Naive thymus-derived CD8-positive, alpha-beta T cell (primary cell): ENCODE measurements around the gene COL6A3. TPM values are rescaled to one million over a fixed set of nuclear protein-coding genes. Genes with fewer than 3 reads are reported as not detected.

ENCODE experiments used
- ATAC-seq, 2 donors: fragments of 150-1000 bp; cut with Tn5 transposase in 1 of 2; sonication (Bioruptor Pico), chemical (Tn5 transposase) in 1 of 2; 1 replicate in 1 of 2; 2 replicates in 1 of 2; pipeline ENCODE4 v1.10.0; 2021; ENCODE audit warnings: mild to moderate bottlenecking in 2 of 2, moderate library complexity in 2 of 2
- POLR2A ChIA-PET: fragments of 350-600 bp; sonication (Branson Sonifier 250); formaldehyde crosslinking; loops from one replicate; lab custom pipeline; 2021; ENCODE audit warnings: antibody characterized with exemption; lab: Charles Lee
- DNase-seq, 10 donors: peaks; one replicate each; pipeline versions ENCODE4 v3.0.0 to v3.0.0-alpha.2; 2020 to 2022
- H3K27ac Mint-ChIP-seq, 10 donors: one replicate each; pipeline ENCODE4 v1.8.0; 2020 to 2022; ENCODE audit warnings: mild to moderate bottlenecking in 10 of 10, mixed read lengths in 10 of 10, moderate library complexity in 4 of 10, inconsistent platforms in 1 of 10
- H3K27me3 Mint-ChIP-seq, 5 donors: one replicate each; pipeline ENCODE4 v1.8.0; 2021 to 2022; ENCODE audit warnings: mixed read lengths in 5 of 5
- H3K36me3 Mint-ChIP-seq, 3 donors: one replicate each; pipeline ENCODE4 v1.8.0; 2020 to 2022; ENCODE audit warnings: mixed read lengths in 3 of 3, mild to moderate bottlenecking in 2 of 3, inconsistent platforms in 1 of 3
- H3K4me1 Mint-ChIP-seq, 4 donors: one replicate each; pipeline ENCODE4 v1.8.0; 2021 to 2022; ENCODE audit warnings: mixed read lengths in 4 of 4
- H3K4me3 Mint-ChIP-seq, 10 donors: one replicate each; pipeline ENCODE4 v1.8.0; 2020 to 2022; ENCODE audit warnings: mild to moderate bottlenecking in 10 of 10, mixed read lengths in 10 of 10, moderate library complexity in 6 of 10, inconsistent platforms in 1 of 10
- H3K9me3 Mint-ChIP-seq, 9 donors: one replicate each; pipeline ENCODE4 v1.8.0; 2020 to 2022; ENCODE audit warnings: mixed read lengths in 9 of 9, mild to moderate bottlenecking in 3 of 9, inconsistent platforms in 1 of 9, moderate library complexity in 1 of 9
- polyA plus RNA-seq, 3 donors: library from polyadenylated mRNA; unstranded; fragments of 300-500 nt; fragmentation: Illumina TruSeq; gene quantifications; one replicate each; pipeline ENCODE4 v1.2.3, GENCODE V29; 2021
- total RNA-seq, 8 experiments: library from RNA in 2 of 8; stranded (reverse) in 2 of 8; gene quantifications; one replicate each; pipeline ENCODE4 v1.2.3 and lab custom pipeline; 2021 to 2026

The COL6A3 gene
- total and polyA plus RNA-seq, 5 experiments from 2014 or later = 0.95 to 4.1 (median 2.0) TPM

DNA sequence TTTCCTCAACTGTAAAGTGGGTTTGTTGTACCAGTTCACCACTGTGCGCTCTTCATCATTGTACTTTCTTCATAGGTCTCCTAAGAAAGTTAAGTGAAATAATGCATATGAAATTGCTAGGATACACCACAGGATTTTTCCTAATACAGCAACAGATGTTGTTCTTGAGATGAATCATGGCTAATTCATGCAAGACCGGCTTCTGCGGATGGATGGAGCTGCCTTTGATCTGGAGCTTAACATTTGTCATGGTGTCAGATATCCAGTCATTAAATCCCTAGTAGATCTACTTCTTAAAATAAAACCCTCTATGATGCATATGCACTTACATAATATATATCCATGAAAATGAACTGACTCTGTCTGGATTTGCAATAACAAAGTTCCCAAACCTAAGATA, 114.1 kb downstream of the COL6A3 start:
- DNase-seq = no peak
- Mint-ChIP-seq H3K27me3 (peaks cover 7 to 36% (median 26%) of the 10 kb centered on the region in 5 donors), H3K36me3 (peaks cover 0 to 16% (median 0%) of the 10 kb centered on the region in 3 donors), H3K4me3 (no peak overlapping the region), H3K27ac (no peak overlapping the region), H3K9me3 (peaks cover 0 to 26% (median 9%) of the 10 kb centered on the region in 9 donors), H3K4me1 (no peaks in the 10 kb centered on the region)
- POLR2A ChIA-PET = no interaction called here
- no peak for ATAC-seq

DNA sequence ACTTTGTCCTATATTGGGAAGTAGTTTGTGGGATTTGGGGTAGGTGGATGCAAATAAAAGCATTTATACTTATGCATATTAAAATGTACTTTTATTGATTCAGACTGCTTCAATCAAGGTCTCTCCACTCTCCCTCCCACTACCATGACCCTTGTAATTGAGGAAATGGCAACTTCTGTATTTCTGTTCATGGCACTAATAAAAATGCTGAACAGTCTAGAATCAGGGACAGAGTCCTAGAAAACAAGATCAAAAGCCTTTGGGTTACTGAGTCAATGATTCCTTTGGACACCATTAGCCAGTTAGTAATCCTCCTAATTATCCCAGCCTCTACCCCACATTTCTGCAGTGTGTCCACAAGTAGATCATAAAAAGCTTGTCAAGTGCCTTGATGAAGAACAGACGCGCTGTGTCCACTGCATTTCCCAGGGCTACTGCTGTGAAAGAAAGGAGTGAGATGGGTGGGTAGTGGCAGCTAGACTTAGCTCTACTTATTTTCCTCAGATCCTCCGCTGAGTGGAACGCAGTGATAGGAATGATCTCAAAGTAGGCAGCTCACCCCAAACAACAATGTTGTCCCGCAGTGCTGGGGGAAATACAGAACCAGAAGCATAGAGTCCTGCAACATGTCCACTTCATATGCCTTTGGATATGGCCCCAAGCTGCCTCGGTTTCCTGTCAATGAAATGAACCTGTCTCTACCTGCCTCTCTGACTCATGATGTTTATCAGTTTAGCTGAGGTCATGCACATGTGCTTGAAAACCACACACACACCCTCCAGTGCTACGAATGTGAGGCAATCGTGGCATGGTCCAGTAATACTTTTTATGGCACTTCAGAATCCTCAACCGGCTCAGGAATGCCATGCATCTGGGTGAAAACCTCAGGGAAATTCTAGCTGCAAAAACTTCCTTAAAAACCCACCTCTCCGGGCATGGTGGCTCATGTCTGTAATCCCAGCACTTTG, 115.5 kb downstream of the COL6A3 start:
- Mint-ChIP-seq H3K27me3 (peaks cover 7 to 45% (median 26%) of the 10 kb centered on the region in 5 donors), H3K4me3 (peak overlapping the region in 1 of 10 donors; percentile 23), H3K9me3 (peaks cover 0 to 11% (median 7%) of the 10 kb centered on the region in 9 donors), H3K4me1 (no peaks in the 10 kb centered on the region), H3K27ac (no peak overlapping the region), H3K36me3 (peaks cover 0 to 13% (median 0%) of the 10 kb centered on the region in 3 donors)
- POLR2A ChIA-PET = no interaction called here
- ATAC-seq (no peak), DNase-seq (no peak)

DNA sequence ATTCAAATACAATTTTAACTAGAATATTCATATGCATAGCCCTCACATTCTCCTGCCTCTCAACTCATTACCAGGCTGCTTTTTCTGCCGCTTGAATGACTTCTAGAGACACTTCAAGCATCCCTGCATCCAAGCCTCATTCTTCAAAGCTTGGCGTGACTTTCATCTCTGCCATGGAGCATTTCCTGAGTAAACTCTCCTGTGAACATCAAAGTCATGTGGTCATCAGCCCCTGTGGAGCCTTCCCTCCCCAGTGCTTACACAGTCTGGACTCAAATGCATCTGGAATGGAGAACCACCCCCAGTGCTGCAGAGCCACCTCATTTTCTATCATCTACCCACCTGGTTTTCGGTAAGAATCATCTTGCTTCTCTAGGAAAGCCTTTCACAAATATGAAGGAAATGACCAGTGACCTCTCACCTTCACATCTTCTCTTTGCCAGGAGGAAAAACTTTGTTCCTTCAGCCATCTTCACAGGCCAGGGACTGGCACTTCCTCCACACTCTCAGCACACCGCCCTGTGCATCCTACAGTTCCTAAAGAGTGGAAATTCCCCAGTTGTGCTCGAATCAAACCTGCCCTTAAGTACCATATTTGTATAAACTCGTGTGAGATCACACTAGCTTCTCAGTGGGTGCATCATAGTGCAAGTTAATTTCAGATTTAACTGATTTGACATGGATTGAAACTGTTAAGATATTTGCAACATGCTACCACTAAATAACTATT, 116.4 kb downstream of the COL6A3 start:
- Mint-ChIP-seq H3K4me3 (no peak overlapping the region), H3K9me3 (peaks cover 0 to 10% (median 5%) of the 10 kb centered on the region in 9 donors), H3K4me1 (no peaks in the 10 kb centered on the region), H3K27me3 (peaks cover 7 to 48% (median 26%) of the 10 kb centered on the region in 5 donors), H3K36me3 (peaks cover 0 to 8% (median 5%) of the 10 kb centered on the region in 3 donors), H3K27ac (no peak overlapping the region)
- DNase-seq = no peak
- POLR2A ChIA-PET = no interaction called here
- no peak for ATAC-seq

DNA sequence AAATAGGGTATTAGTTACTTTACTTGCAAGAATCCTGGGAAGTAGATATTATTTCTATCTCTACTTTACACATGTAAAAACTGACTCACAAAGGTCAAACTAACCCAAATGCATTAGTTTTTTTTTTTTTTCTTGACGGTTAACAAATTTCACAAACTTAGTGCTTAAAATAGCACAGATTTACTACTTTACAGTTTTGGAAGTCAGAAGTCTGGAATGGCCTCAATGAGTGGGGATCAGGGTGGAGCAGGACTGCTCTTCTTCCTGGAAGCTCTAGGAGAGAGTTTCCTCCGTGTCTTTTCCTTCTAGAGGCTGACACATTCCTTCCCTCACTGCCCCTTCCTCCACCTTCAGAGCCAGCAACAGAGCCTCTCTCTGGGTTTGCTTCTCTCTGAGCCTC, 117.2 kb downstream of the COL6A3 start:
- DNase-seq = no peak
- Mint-ChIP-seq H3K27ac (no peak overlapping the region), H3K4me1 (no peaks in the 10 kb centered on the region), H3K36me3 (peaks cover 0 to 5% (median 1%) of the 10 kb centered on the region in 3 donors), H3K27me3 (peaks cover 7 to 50% (median 26%) of the 10 kb centered on the region in 5 donors), H3K4me3 (no peak overlapping the region), H3K9me3 (peaks cover 0 to 10% (median 0%) of the 10 kb centered on the region in 9 donors)
- POLR2A ChIA-PET = no interaction called here
- ATAC-seq = no peak

DNA sequence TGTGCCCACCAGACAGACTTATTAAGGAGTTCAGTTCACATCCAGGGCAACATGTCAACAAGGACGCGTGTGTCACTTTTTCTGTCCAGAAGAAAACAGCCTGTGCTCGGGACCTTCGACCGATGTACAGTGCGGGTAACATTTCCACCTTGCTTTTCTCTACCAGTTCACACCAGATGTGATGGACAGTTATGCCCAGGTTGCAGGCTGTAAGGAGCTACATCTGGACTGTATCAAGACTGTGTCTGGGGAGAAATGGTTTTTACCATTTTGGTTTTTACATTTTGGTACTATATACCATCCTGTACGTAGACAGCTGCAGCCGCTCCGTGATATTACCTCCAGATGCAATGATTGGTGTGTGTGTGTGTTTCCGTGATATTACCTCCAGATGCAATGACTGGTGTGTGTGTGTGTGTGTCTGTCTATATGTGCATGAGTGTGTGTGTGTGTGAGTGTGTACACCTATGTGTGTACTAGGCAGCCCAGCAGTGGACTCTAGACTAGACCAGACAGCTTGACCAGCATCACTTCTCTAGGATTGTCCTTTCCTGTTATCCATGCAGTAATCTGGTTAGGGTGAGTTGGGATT, 118.0 kb downstream of the COL6A3 start:
- Mint-ChIP-seq H3K27ac (no peak overlapping the region), H3K4me1 (peaks cover 5 to 8% (median 7%) of the 10 kb centered on the region in 4 donors), H3K36me3 (peaks cover 0 to 5% (median 0%) of the 10 kb centered on the region in 3 donors), H3K4me3 (no peak overlapping the region), H3K27me3 (peaks cover 11 to 58% (median 31%) of the 10 kb centered on the region in 5 donors), H3K9me3 (peaks cover 0 to 10% (median 0%) of the 10 kb centered on the region in 9 donors)
- no peak for ATAC-seq
- POLR2A ChIA-PET = no interaction called here
- DNase-seq = no peak

DNA sequence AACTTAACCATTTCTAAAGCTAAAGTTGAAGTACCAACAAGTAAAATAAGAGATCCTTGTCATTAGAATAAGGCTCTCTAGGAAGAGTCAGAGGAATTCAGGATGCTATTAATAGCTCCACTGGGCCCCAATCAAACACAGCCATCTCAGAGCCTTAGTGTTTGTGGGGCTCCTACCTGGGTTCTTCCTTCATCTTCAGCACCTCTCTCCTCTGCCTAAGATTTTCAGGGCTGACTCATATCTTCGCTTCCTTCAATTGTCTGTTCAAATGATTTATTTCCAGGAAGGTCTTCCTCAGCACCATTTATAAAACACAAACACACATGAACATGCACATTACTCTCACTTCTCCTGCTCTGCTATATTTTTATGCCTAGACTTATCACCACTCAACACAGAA, 119.5 kb downstream of the COL6A3 start:
- peaks cover 8 to 12% (median 9%) of the 10 kb centered on the region in 4 donors for H3K4me1 Mint-ChIP-seq
- H3K4me3 Mint-ChIP-seq = no peak overlapping the region
- no peak for DNase-seq
- peaks cover 11 to 69% (median 30%) of the 10 kb centered on the region in 5 donors for H3K27me3 Mint-ChIP-seq
- peaks cover 0 to 10% (median 0%) of the 10 kb centered on the region in 9 donors for H3K9me3 Mint-ChIP-seq
- POLR2A ChIA-PET = no interaction called here
- peak overlapping the region in 1 of 10 donors; percentile 10 for H3K27ac Mint-ChIP-seq
- H3K36me3 Mint-ChIP-seq = peaks cover 0 to 5% (median 0%) of the 10 kb centered on the region in 3 donors
- no peak for ATAC-seq

DNA sequence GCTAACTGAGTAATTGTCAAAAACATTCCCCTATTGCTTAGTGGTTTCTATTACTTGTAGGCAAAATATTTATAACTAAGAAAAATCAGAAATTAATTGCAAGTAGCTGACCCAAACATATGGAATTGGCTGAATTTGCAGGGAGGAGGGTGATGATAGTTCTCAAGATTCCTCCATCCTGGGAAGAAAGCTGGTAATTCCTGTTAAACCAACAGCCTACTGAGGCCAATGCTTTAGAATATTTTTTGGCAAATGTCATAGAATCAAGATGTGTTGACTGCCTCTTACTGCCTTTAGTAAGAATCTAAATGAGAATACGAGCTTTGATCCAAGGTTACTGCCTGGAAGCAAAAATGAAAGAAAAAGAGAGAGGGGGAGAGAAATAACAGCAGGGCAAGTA, 120.0 kb downstream of the COL6A3 start:
- no peak for ATAC-seq
- POLR2A ChIA-PET = no interaction called here
- Mint-ChIP-seq H3K4me3 (no peak overlapping the region), H3K36me3 (peaks cover 0 to 5% (median 0%) of the 10 kb centered on the region in 3 donors), H3K27me3 (peaks cover 16 to 69% (median 33%) of the 10 kb centered on the region in 5 donors), H3K9me3 (peaks cover 0 to 10% (median 0%) of the 10 kb centered on the region in 9 donors), H3K27ac (no peak overlapping the region), H3K4me1 (peaks cover 8 to 12% (median 9%) of the 10 kb centered on the region in 4 donors)
- no peak for DNase-seq

DNA sequence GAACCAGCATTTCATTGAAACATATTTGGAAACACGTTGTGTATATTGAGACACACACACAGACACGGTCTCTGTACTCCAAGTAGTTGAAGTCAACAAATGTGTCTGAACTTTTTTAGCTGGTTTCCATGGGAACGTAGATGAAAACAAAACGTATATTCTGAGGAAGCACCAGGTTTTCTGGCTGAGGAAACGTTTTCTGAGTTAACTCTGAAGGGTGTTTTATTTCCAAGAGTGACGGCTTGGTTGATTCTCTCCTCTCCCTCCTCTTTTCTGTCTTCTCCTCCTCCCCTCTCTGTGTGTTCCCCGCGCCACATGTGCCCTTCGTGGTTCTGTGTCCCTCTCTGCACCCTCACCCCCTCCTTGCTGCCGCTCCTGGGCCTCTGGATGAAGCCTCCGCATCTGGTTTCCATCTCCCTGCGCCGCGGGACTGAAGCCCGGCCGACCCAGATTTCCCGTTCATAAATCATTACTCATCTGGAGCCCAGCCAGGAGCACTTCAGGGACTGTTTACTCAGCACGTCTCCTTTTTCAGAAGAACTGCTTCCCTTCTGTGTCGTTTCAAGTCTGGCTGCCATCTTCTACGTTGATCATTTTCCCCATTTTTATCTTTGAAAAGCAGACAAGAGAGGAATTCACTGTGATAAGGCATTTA, 122.7 kb downstream of the COL6A3 start:
- Mint-ChIP-seq H3K4me1 (peaks cover 8 to 12% (median 9%) of the 10 kb centered on the region in 4 donors), H3K4me3 (peak overlapping the region; percentile 49 to 80 (median 68)), H3K9me3 (peaks cover 0 to 13% (median 8%) of the 10 kb centered on the region in 9 donors), H3K36me3 (peaks cover 0 to 10% (median 5%) of the 10 kb centered on the region in 3 donors), H3K27me3 (peaks cover 27 to 50% (median 33%) of the 10 kb centered on the region in 5 donors), H3K27ac (peak overlapping the region in 6 of 10 donors; percentile 2 to 88 (median 53))
- DNase-seq = peak in 6 of 10 donors; percentile 0 to 43 (median 6)
- POLR2A ChIA-PET = no interaction called here
- ATAC-seq = peak; percentile 69 to 77

DNA sequence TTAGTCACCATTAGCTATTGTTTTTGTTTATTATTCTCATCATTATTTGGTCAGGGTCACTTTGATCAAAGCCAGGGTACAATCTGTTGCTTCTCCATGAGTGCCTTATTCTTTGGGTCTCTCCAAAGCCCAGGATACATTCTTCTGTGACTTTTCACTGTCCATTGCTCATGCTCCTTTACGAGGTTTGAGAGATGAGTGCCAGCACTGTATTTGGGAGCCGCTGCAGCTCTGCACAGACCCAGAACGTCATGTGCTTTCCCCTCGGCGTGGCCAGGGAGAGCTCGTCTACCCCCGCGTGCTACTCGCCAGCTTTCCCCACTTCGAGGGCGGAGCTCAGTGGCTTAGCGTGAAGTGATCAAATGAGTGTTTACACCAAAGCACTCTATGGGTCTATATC, 123.7 kb downstream of the COL6A3 start:
- H3K4me1 Mint-ChIP-seq = peaks cover 8 to 12% (median 9%) of the 10 kb centered on the region in 4 donors
- peaks cover 0 to 10% (median 5%) of the 10 kb centered on the region in 3 donors for H3K36me3 Mint-ChIP-seq
- POLR2A ChIA-PET = no interaction called here
- H3K27me3 Mint-ChIP-seq = peaks cover 29 to 40% (median 33%) of the 10 kb centered on the region in 5 donors
- H3K27ac Mint-ChIP-seq = no peak overlapping the region
- ATAC-seq = peak in 1 of 2 donors; percentile 35
- no peak for DNase-seq
- H3K9me3 Mint-ChIP-seq = peaks cover 0 to 13% (median 8%) of the 10 kb centered on the region in 9 donors
- no peak overlapping the region for H3K4me3 Mint-ChIP-seq

DNA sequence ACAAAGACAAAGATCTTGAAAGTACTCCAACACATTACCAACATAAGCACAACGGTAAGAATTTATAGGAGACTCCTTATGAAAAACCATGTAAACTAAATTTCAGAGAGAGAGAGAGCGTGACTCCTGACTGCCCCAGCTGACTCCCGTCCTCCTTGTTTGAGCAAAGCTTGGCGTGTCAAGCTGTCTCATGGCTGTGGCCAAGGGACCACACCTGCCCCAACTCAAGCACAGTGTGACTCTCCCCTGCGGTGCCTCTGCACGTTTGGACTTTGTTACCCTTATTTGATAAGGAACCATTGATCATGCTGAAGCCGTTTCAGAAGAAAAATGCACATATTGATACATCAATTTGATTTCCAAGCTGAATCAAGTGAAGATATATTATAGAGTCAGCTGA, 124.8 kb downstream of the COL6A3 start:
- Mint-ChIP-seq H3K4me3 (no peak overlapping the region), H3K9me3 (peaks cover 0 to 13% (median 8%) of the 10 kb centered on the region in 9 donors), H3K27ac (no peak overlapping the region), H3K4me1 (peaks cover 8 to 12% (median 9%) of the 10 kb centered on the region in 4 donors), H3K27me3 (peaks cover 29 to 36% (median 30%) of the 10 kb centered on the region in 5 donors), H3K36me3 (peaks cover 0 to 10% (median 5%) of the 10 kb centered on the region in 3 donors)
- ATAC-seq (no peak), DNase-seq (no peak)
- POLR2A ChIA-PET = interaction anchor here (0.7 kb wide), 1 partner anchor 186 kb away, joined by 4 read pairs; no protein-coding TSS in a partner anchor

DNA sequence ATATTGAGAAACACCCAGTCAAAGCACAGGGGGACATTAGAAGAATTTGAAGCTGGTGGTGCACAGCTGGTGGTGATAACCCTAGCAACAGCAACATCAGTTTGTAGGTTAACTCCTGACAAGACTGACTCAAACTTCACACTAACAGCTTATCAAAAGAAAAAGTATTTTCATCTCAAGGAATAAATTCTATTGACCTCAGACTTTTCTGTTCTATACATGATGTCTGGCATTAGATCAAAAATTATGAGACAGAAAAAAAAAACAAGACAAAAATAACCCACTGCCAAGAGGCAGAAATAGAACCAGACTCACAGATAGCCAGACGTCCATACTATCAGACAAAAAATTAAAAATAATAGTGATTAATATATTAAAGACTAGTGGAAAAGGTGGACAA, 126.1 kb downstream of the COL6A3 start:
- ATAC-seq (no peak), DNase-seq (no peak)
- H3K4me1 Mint-ChIP-seq = peaks cover 8 to 12% (median 9%) of the 10 kb centered on the region in 4 donors
- no peak overlapping the region for H3K4me3 Mint-ChIP-seq
- peaks cover 21 to 33% (median 32%) of the 10 kb centered on the region in 5 donors for H3K27me3 Mint-ChIP-seq
- no peak overlapping the region for H3K27ac Mint-ChIP-seq
- H3K36me3 Mint-ChIP-seq = peaks cover 0 to 10% (median 2%) of the 10 kb centered on the region in 3 donors
- H3K9me3 Mint-ChIP-seq = peaks cover 0 to 13% (median 4%) of the 10 kb centered on the region in 9 donors
- POLR2A ChIA-PET = no interaction called here
